Osteoblast (primary cell): ENCODE data around the gene TRMT112. TPM values are rescaled to one million over a fixed set of nuclear protein-coding genes. Genes with fewer than 3 reads are reported as not detected.

Experiments
- DNase-seq: peaks from one replicate; pipeline ENCODE4 v3.0.0; 2011; ENCODE audit warnings: low spot score, mixed read lengths; ENCODE audit not compliant: insufficient read length; ENCODE audit errors: missing footprints
- H2AFZ ChIP-seq: 2 replicates; pipeline ENCODE4 v1.6.0; 2011; ENCODE audit warnings: mild to moderate bottlenecking, low read length
- H3K27ac ChIP-seq: 2 replicates; pipeline ENCODE4 v1.5.1; 2011; ENCODE audit warnings: mild to moderate bottlenecking, low read depth, low read length, moderate library complexity
- H3K27me3 ChIP-seq: 2 replicates; pipeline ENCODE4 v1.6.0; 2012; ENCODE audit warnings: mild to moderate bottlenecking, control low read depth, inconsistent platforms, low read length, moderate library complexity; ENCODE audit not compliant: insufficient read depth
- H3K36me3 ChIP-seq: 2 replicates; pipeline ENCODE4 v1.5.1; 2011; ENCODE audit warnings: mild to moderate bottlenecking, low read length, control low read depth, moderate library complexity; ENCODE audit not compliant: insufficient read depth
- H3K4me1 ChIP-seq: 2 replicates; pipeline ENCODE4 v1.5.1; 2011; ENCODE audit warnings: mild to moderate bottlenecking, low read length, control low read depth, moderate library complexity; ENCODE audit not compliant: insufficient read depth
- H3K4me2 ChIP-seq: 2 replicates; pipeline ENCODE4 v1.6.0; 2011; ENCODE audit warnings: mild to moderate bottlenecking, low read length; ENCODE audit not compliant: insufficient read depth
- H3K4me3 ChIP-seq: fragments of 200-600 bp; sonication (generic); 3 replicates; pipeline ENCODE4 v1.5.1; 2012; ENCODE audit warnings: mild to moderate bottlenecking, low read length, inconsistent platforms; ENCODE audit not compliant: insufficient read depth
- H3K79me2 ChIP-seq: 2 replicates; pipeline ENCODE4 v1.6.0; 2012; ENCODE audit warnings: mild to moderate bottlenecking, low read length, control low read depth, inconsistent platforms; ENCODE audit not compliant: insufficient read depth
- H3K9me3 ChIP-seq: 2 replicates; pipeline ENCODE4 v1.5.1; 2011; ENCODE audit warnings: low read depth, low read length, control low read depth
- H4K20me1 ChIP-seq: 2 replicates; pipeline ENCODE4 v1.6.0; 2012; ENCODE audit warnings: mild to moderate bottlenecking, low read length, control low read depth; ENCODE audit not compliant: insufficient read depth
- total RNA-seq: library from RNA; depleted of rRNA; stranded (reverse); fragments of >200 nt; gene quantifications from 2 replicates; pipeline ENCODE4 v1.2.3, GENCODE V29; 2012
- TF ChIP-seq, protein P1 (sequence below): IDR thresholded peaks from 2 replicates; pipeline ENCODE4 v1.5.1; 2011; ENCODE audit warnings: mild to moderate bottlenecking, low read depth, low read length, moderate library complexity; ENCODE audit errors: extremely low read depth

Gene TRMT112
- total RNA-seq: 104 and 123 TPM in 2 replicates

DNA sequence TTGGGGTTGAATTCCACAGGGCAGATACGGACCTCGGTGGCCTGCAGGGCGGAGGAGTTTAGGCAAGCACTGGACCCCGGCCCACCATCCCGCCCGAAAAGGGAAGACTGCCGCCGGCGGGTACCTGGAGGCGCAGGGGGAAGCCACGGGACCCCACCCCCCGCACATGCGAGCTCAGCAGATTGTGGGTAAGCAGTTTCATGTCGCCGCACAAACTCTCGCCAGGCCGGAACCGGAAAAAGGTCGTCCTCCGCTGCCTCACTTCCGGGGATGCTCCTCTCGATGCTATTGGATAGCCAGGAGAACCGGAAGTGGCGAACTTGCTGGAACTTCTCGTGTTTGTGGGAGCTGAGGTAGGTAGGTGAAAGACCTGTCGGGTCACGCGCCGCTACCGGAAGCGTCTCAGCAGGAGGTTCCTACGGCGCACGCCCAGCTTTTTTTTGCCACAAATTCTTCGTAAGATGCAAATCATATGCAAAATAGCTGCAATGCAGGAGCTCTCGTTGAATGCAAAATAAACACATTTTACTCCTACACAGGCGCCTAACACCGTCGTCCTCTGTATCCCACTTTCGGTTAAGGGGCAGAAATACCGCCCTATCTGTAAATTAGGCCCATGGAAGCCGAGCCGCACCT is at the start of gene TRMT112:
Gene TRMT112, minus strand, starts transcription at position 235 of the 636 bp plus-strand sequence. Its CDS starts 33 bp downstream, at position 202.
- H3K79me2 ChIP-seq: peaks cover 31% of the 10 kb centered on the region
- H4K20me1 ChIP-seq: peaks cover 4% of the 10 kb centered on the region
- no peaks in the 10 kb centered on the region for H3K9me3 ChIP-seq
- TF ChIP-seq, protein P1, sequence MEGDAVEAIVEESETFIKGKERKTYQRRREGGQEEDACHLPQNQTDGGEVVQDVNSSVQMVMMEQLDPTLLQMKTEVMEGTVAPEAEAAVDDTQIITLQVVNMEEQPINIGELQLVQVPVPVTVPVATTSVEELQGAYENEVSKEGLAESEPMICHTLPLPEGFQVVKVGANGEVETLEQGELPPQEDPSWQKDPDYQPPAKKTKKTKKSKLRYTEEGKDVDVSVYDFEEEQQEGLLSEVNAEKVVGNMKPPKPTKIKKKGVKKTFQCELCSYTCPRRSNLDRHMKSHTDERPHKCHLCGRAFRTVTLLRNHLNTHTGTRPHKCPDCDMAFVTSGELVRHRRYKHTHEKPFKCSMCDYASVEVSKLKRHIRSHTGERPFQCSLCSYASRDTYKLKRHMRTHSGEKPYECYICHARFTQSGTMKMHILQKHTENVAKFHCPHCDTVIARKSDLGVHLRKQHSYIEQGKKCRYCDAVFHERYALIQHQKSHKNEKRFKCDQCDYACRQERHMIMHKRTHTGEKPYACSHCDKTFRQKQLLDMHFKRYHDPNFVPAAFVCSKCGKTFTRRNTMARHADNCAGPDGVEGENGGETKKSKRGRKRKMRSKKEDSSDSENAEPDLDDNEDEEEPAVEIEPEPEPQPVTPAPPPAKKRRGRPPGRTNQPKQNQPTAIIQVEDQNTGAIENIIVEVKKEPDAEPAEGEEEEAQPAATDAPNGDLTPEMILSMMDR: no peak
- H3K27me3 ChIP-seq: no peaks in the 10 kb centered on the region
- peak within 1 kb of the TSS; percentile 97 for H3K27ac ChIP-seq
- peak within 1 kb of the TSS; percentile 67 for H2AFZ ChIP-seq
- peak; percentile 99 for DNase-seq
- H3K4me2 ChIP-seq: peak within 1 kb of the TSS; percentile 92
- H3K4me3 ChIP-seq: peak within 1 kb of the TSS; percentile 99
- H3K4me1 ChIP-seq: peaks cover 11% of the 10 kb centered on the region
- peaks cover 27% of the 10 kb centered on the region for H3K36me3 ChIP-seq

DNA sequence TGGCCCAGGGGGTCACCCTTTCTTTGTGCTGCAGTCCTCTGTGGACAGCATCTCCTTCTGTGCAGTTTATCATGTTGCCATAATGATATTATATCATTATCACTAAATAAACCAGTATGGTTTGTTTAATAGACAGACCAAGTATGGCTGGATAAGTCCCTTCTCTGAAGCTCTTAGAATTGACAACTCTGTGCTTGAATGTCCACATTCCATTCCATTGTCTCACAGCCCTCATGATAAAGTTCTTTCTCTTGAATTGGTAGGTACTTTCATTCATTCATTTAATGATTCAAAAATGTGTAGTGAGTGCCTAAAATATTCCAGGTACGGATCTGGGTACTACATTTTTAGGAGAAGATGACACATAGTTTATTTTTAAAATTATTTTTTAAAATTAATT is 49.4 kb upstream of the TRMT112 start:
- no peak overlapping the region for H3K4me2 ChIP-seq
- no peak overlapping the region for H3K4me3 ChIP-seq
- H2AFZ ChIP-seq: no peak overlapping the region
- peak; percentile 90 for DNase-seq
- no peaks in the 10 kb centered on the region for H3K79me2 ChIP-seq
- no peaks in the 10 kb centered on the region for H3K9me3 ChIP-seq
- TF ChIP-seq, protein P1: no peak
- H4K20me1 ChIP-seq: peaks cover 4% of the 10 kb centered on the region
- H3K27me3 ChIP-seq: no peaks in the 10 kb centered on the region
- H3K36me3 ChIP-seq: peaks cover 55% of the 10 kb centered on the region
- H3K4me1 ChIP-seq: no peaks in the 10 kb centered on the region
- no peak overlapping the region for H3K27ac ChIP-seq

DNA sequence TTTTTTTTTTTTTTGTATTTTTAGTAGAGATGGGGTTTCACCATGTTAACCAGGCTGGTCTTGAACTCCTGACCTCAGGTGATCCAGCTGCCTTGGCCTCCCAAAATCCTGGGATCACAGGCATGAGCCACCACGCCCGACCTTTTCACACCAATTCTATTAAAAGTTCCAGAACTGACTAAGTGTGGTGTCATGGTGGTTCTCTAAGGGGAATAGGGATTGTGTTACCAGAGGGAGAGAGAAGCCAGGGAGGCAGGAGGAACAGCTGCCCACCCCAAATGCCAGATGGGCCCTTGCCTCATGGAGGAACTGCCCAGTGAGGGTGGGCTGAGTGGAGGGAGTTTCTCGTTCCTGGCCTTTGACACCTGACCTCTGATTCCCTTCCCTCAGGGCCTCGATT is 47.6 kb upstream of the TRMT112 start:
- peak; percentile 66 for DNase-seq
- Histone ChIP-seq H3K4me3 (no peak overlapping the region), H3K4me2 (no peak overlapping the region), H3K27ac (no peak overlapping the region), H3K36me3 (peaks cover 54% of the 10 kb centered on the region), H4K20me1 (peaks cover 6% of the 10 kb centered on the region), H3K79me2 (peaks cover 4% of the 10 kb centered on the region), H3K27me3 (no peaks in the 10 kb centered on the region), H3K4me1 (peaks cover 4% of the 10 kb centered on the region), H3K9me3 (no peaks in the 10 kb centered on the region), H2AFZ (no peak overlapping the region)
- TF ChIP-seq, protein P1: no peak

DNA sequence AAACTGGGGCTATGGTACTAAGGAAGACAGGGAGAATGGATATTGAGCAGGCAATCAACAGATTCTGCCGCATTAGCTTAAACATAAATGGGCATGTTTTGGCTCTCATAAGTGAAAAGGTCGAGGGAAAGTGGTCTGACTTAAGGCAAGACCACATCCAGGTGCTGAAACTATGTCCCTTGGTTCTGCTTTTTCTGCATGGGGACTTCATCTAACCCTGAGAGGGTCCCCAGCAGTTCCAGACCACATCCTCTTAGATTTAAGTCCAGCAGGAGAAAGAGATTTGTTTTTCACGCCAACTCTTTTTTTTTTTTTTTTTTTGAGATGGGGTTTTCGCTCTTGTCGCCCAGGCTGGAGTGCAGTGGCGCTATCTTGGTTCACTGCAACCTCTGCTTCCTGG is 47.1 kb upstream of the TRMT112 start:
- Histone ChIP-seq H4K20me1 (peaks cover 10% of the 10 kb centered on the region), H3K27me3 (no peaks in the 10 kb centered on the region), H3K4me1 (peaks cover 8% of the 10 kb centered on the region), H3K27ac (no peak overlapping the region), H3K36me3 (peaks cover 51% of the 10 kb centered on the region), H2AFZ (no peak overlapping the region), H3K9me3 (no peaks in the 10 kb centered on the region), H3K4me2 (no peak overlapping the region), H3K4me3 (no peak overlapping the region), H3K79me2 (peaks cover 9% of the 10 kb centered on the region)
- TF ChIP-seq, protein P1: no peak
- DNase-seq: peak; percentile 27
